K562 (cell line): Measurements from ENCODE around the gene CENPO. TPM values are rescaled to one million over a fixed set of nuclear protein-coding genes. Genes with fewer than 3 reads are reported as not detected.

ENCODE experiments used
- ATAC-seq: fragments of 200-7000 bp; cut with Tn5 transposase; 3 replicates; pipeline ENCODE4 v1.9.1; 2020; ENCODE audit warnings: moderate library complexity
- BruUV-seq: library from RNA; stranded (reverse); fragments of 400-500 nt; replicated peaks from 2 replicates; lab custom pipeline; 2021; lab: Mats Ljungman, UMichigan
- CTCF ChIA-PET: fragments of 300-600 bp; formaldehyde crosslinking; extraction: SDS; loops from one replicate; lab custom pipeline; 2021; ENCODE audit warnings: low intra/inter-chr PET ratio; lab: Yijun Ruan, JAX
- POLR2A ChIA-PET: fragments of 300-600, 350-650 bp; sonication (Branson Sonifier 250); formaldehyde crosslinking; extraction: SDS; loops from one replicate; lab custom pipeline; 2021; ENCODE audit warnings: antibody characterized with exemption, inconsistent platforms; lab: Yijun Ruan, JAX
- DNase-seq, 4 experiments: peaks; one replicate each; pipeline versions ENCODE4 v3.0.0 to v3.0.0-alpha.2; 2011 to 2018; ENCODE audit warnings: low spot score in 3 of 4, mixed read lengths in 3 of 4; ENCODE audit errors: extremely low read depth in 1 of 4
- FAIRE-seq: peaks from 2 replicates; lab custom pipeline; 2011; peaks lifted over from hg19 to GRCh38; lab: Jason Lieb, UNC
- H2AFZ ChIP-seq: 2 replicates; pipeline ENCODE4 v1.6.0; 2011; ENCODE audit warnings: low read depth, low read length, control low read depth, inconsistent platforms
- H3K27ac ChIP-seq: fragments of 200-600 bp; 3 replicates; pipeline ENCODE4 v1.8.0; 2011; ENCODE audit warnings: low read depth, mild to moderate bottlenecking, control low read depth, inconsistent platforms, low read length, moderate library complexity, mixed read lengths; ENCODE audit errors: extremely low read depth
- H3K27me3 ChIP-seq, 2 experiments: fragments of 300-600 bp in 1 of 2; 2 replicates in 1 of 2; 3 replicates in 1 of 2; pipeline versions ENCODE4 v1.6.0 to v1.8.0; 2011; ENCODE audit warnings: inconsistent platforms in 2 of 2, low read length in 2 of 2, mild to moderate bottlenecking in 1 of 2, mixed read lengths in 1 of 2, moderate library complexity in 1 of 2; ENCODE audit not compliant: control insufficient read depth in 2 of 2, insufficient read depth in 2 of 2
- H3K36me3 ChIP-seq: fragments of 300-600 bp; 3 replicates; pipeline ENCODE4 v1.8.0; 2011; ENCODE audit warnings: mild to moderate bottlenecking, low read length, inconsistent platforms; ENCODE audit not compliant: control insufficient read depth, insufficient read depth
- H3K4me1 ChIP-seq, 2 experiments: fragments of 200-600 bp in 1 of 2; replicated peaks in 1 of 2; 2 replicates in 1 of 2; 3 replicates in 1 of 2; pipeline versions ENCODE4 v1.5.1 to v1.8.0; 2011; ENCODE audit warnings: inconsistent platforms in 2 of 2, low read length in 2 of 2, mild to moderate bottlenecking in 1 of 2, mixed read lengths in 1 of 2, moderate library complexity in 1 of 2; ENCODE audit not compliant: control insufficient read depth in 2 of 2, insufficient read depth in 2 of 2
- H3K4me2 ChIP-seq: 2 replicates; pipeline ENCODE4 v1.6.1; 2011; ENCODE audit warnings: low read length, control low read depth, inconsistent platforms, mixed read lengths; ENCODE audit not compliant: insufficient read depth
- H3K4me3 ChIP-seq: fragments of 200-600 bp; sonication (generic), shearing (Covaris generic); 2 replicates; pipeline ENCODE4 v1.5.1; 2016; ENCODE audit warnings: control low read depth, inconsistent platforms
- H3K79me2 ChIP-seq: fragments of 200-600 bp; 3 replicates; pipeline ENCODE4 v1.8.0; 2011; ENCODE audit warnings: low read length, inconsistent platforms; ENCODE audit not compliant: control insufficient read depth, insufficient read depth
- H3K9ac ChIP-seq, 2 experiments: 2 replicates each; pipeline versions ENCODE4 v1.6.0 to v1.6.1; 2011; ENCODE audit warnings: low read depth in 2 of 2, low read length in 2 of 2, control low read depth in 1 of 2, inconsistent platforms in 1 of 2, mild to moderate bottlenecking in 1 of 2, mixed read lengths in 1 of 2; ENCODE audit not compliant: insufficient read depth in 1 of 2
- H3K9me1 ChIP-seq: one replicate; pipeline ENCODE4 v1.6.0; 2011; ENCODE audit warnings: inconsistent platforms, mild to moderate bottlenecking, low read length, moderate library complexity; ENCODE audit not compliant: control insufficient read depth, insufficient read depth
- H3K9me3 ChIP-seq: replicated peaks from 2 replicates; pipeline ENCODE4 v1.5.1; 2011; ENCODE audit warnings: low read depth, low read length, inconsistent platforms; ENCODE audit not compliant: control insufficient read depth, insufficient read depth
- H4K20me1 ChIP-seq: replicated peaks from 2 replicates; pipeline ENCODE4 v1.6.1; 2011; ENCODE audit warnings: low read length, inconsistent platforms, mixed read lengths; ENCODE audit not compliant: control insufficient read depth, insufficient read depth
- CTCF ChIP-seq, 3 experiments: IDR thresholded peaks in 2 of 3; conservative IDR thresholded peaks in 1 of 3; 2 replicates each; pipeline ENCODE4 v1.5.1; 2011 to 2012; ENCODE audit warnings: low read length in 3 of 3, mild to moderate bottlenecking in 3 of 3, control low read depth in 2 of 3, improper control_type of control experiment in 1 of 3, inconsistent platforms in 1 of 3, low read depth in 1 of 3, mixed read lengths in 1 of 3, moderate library complexity in 1 of 3; ENCODE audit not compliant: insufficient read depth in 2 of 3
- EP300 ChIP-seq: IDR thresholded peaks from 2 replicates; pipeline ENCODE4 v1.6.1; 2012; ENCODE audit warnings: low read length, improper control_type of control experiment
- NUFIP1 ChIP-seq: fragments of 450-650 bp; IDR thresholded peaks from 2 replicates; pipeline ENCODE4 v1.6.1; 2018; ENCODE audit not compliant: partially characterized antibody
- POLR2G ChIP-seq: fragments of 200-400 bp; formaldehyde crosslinking; IDR thresholded peaks from 2 replicates; pipeline ENCODE4 v1.6.1; 2017; ENCODE audit warnings: low read depth, mild to moderate bottlenecking, antibody characterized with exemption, low read length, moderate library complexity
- RBM22 ChIP-seq: fragments of 200-400 bp; formaldehyde crosslinking; IDR thresholded peaks from 2 replicates; pipeline ENCODE4 v1.6.1; 2018; ENCODE audit warnings: low read length, low read depth; ENCODE audit not compliant: poor library complexity, severe bottlenecking
- RCOR1 ChIP-seq, 2 experiments: IDR thresholded peaks; 2 replicates each; pipeline ENCODE4 v1.6.1; 2012; ENCODE audit warnings: low read depth in 2 of 2, low read length in 2 of 2, borderline replicate concordance in 1 of 2, improper control_type of control experiment in 1 of 2
- ZBTB33 ChIP-seq: sonication (generic); formaldehyde crosslinking; IDR thresholded peaks from 2 replicates; pipeline ENCODE4 v1.8.1; 2023; ENCODE audit warnings: mild to moderate bottlenecking, missing genetic modification reagents
- ZNF165 ChIP-seq: fragments of 250-450 bp; sonication (Bioruptor Pico); IDR thresholded peaks from 2 replicates; pipeline ENCODE4 v1.4.0; 2020; ENCODE audit warnings: borderline replicate concordance
- ZNF717 ChIP-seq: fragments of 250-450 bp; sonication (Bioruptor Pico); IDR thresholded peaks from 2 replicates; pipeline ENCODE4 v1.5.0; 2021
- whole genome bisulfite sequencing: fragments of 100-300 bp; shearing (Covaris generic); methylation state at CpG from one replicate; pipeline ENCODE4 v1.1.6; 2016; ENCODE audit warnings: low coverage, mixed read lengths; ENCODE audit not compliant: insufficient coverage; ENCODE audit errors: missing lambda C conversion rate; 5-methylcytosine and 5-hydroxymethylcytosine counted together
- in situ Hi-C: fragments of 300-500 bp; cut with MboI; formaldehyde crosslinking; loops from 4 replicates; pipeline ENCODE4 v1.15.0; 2018; ENCODE audit warnings: inconsistent platforms, mixed read lengths
- intact Hi-C: fragments of 100-400 bp; cut with micrococcal nuclease; formaldehyde crosslinking; loops from 2 replicates; pipeline ENCODE4 v1.14.2; 2022
- polyA plus RNA-seq, 8 experiments: library from polyadenylated mRNA; depleted of rRNA in 4 of 8; stranded (reverse) in 5 of 8; unstranded in 3 of 8; fragments of >200 nt; fragmentation: Nextera tagmentation in 2 of 8; fragmentation: Illumina TruSeq in 1 of 8; extraction: Ambion mirVana in 2 of 8; extraction: Trizol in 1 of 8; gene quantifications; 2 replicates each; pipeline versions ENCODE4 v1.2.1 to v1.2.3, GENCODE V29; 2011 to 2014; ENCODE audit warnings: inconsistent platforms in 1 of 8, missing spikeins in 1 of 8
- total RNA-seq, 7 experiments: library from RNA; depleted of rRNA in 6 of 7; stranded (reverse); fragments of >200 nt in 6 of 7; fragmentation: Illumina TruSeq in 2 of 7; extraction: Trizol in 2 of 7; gene quantifications; 2 replicates each; pipeline versions ENCODE4 v1.2.1 to v1.2.3, GENCODE V29; 2011 to 2021; ENCODE audit warnings: low replicate concordance in 1 of 7

Gene CENPO
- total and polyA plus RNA-seq, 9 of the 15 experiments (the other 6 are each of a cell fraction or from before 2014, with no cell fraction given): 30.6 to 59.4 (median 38.9) TPM

- WGBS: 98% methylated on average over 14 of the region's 14 CpGs
- Histone ChIP-seq H4K20me1 (0 out of 2 replicates have a peak, but pooled peaks cover 2% of the 10 kb centered on the region), H3K27me3 (no peaks in the 10 kb centered on the region), H3K9ac (no peak overlapping the region), H2AFZ (no peak overlapping the region), H3K4me1 (peaks cover 0 to 7% of the 10 kb centered on the region in 2 experiments; a peak in 2 of 5 replicates), H3K4me2 (no peak overlapping the region), H3K79me2 (no peaks in the 10 kb centered on the region), H3K27ac (no peak overlapping the region)
- no peak for DNase-seq
- ATAC-seq: no peak
- no TSS peak for BruUV-seq
- ChIA-PET CTCF (no interaction called here), POLR2A (interaction anchor here (1.1 kb wide), 1 partner anchor 9 kb away, joined by 3 read pairs; no protein-coding TSS in a partner anchor)
- in situ Hi-C loops (no loop called here), intact Hi-C loops (no loop called here)
- TF ChIP-seq ZNF165 (no peak), POLR2G (peak; percentile 33; the same call in 1 of the 2 replicates)
- TF ChIP-seq, all 486 proteins: peak for 1
- Histone ChIP-seq H3K36me3 (peaks cover 78% of the 10 kb centered on the region), H3K9me3 (no peaks in the 10 kb centered on the region), H3K4me3 (no peak overlapping the region), H3K9me1 (no peaks in the 10 kb centered on the region)
- no peak for FAIRE-seq
Measured at GRCh38 chr2:24824071-24824588, 30.9 kb downstream of the CENPO start.

- peaks cover 68% of the 10 kb centered on the region for H3K36me3 ChIP-seq
- intact Hi-C loops: loop anchor here (5.0 kb wide), 3 partner anchors 302 to 372 kb away; partner anchors contain the start of gene NCOA1
- ChIA-PET POLR2A (no interaction called here), CTCF (interaction anchor here (0.7 to 1.1 kb wide), 2 partner anchors 362 to 403 kb away, joined by 3 read pairs; no protein-coding TSS in a partner anchor)
- H3K4me1 ChIP-seq: peaks cover 0 to 5% of the 10 kb centered on the region in 2 experiments; a peak in 2 of 5 replicates
- WGBS: 91% methylated on average over 11 of the region's 16 CpGs
- no peaks in the 10 kb centered on the region for H3K9me1 ChIP-seq
- FAIRE-seq: peak; percentile 72
- in situ Hi-C loops: no loop called here
- H4K20me1 ChIP-seq: 0 out of 2 replicates have a peak, but pooled peaks cover 2% of the 10 kb centered on the region
- no peak overlapping the region for H3K27ac ChIP-seq
- H3K4me2 ChIP-seq: no peak overlapping the region
- no peaks in the 10 kb centered on the region for H3K79me2 ChIP-seq
- H2AFZ ChIP-seq: no peak overlapping the region
- BruUV-seq: no TSS peak
- H3K4me3 ChIP-seq: no peak overlapping the region
- no peaks in the 10 kb centered on the region for H3K27me3 ChIP-seq
- DNase-seq: peak; percentile 52 to 64 (median 60)
- peak; percentile 16; the same call in 1 of the 3 replicates for ATAC-seq
- no peaks in the 10 kb centered on the region for H3K9me3 ChIP-seq
- H3K9ac ChIP-seq: no peak overlapping the region
- TF ChIP-seq CTCF (IDR thresholded peaks at IDR 0.05 in 2 of 3, conservative IDR thresholded peaks at IDR 0.05 in 1 of 3; ENCODE audit: insufficient read depth in 2 of 3, low read depth in 1 of 3, low read length in 3 of 3) (peak; percentile 50 to 81 (median 62)), EP300 (no peak), ZNF717 (CRISPR knock-in tag) (no peak), RCOR1 (IDR thresholded peaks at IDR 0.05; ENCODE audit: borderline replicate concordance in 1 of 2, low read depth in 2 of 2, low read length in 2 of 2) (0 out of 4 replicates have a peak, but pooled peaks of 1 of the 2 experiments have one; percentile 19), NUFIP1 (no peak), ZBTB33 (CRISPR knock-in tag) (peak; percentile 91), RBM22 (no peak)
Measured at GRCh38 chr2:24824966-24825882, 32.0 kb downstream of the CENPO start.
